H9 (cell line): Measurements from ENCODE around the gene ARHGAP26. TPM values are rescaled to one million over a fixed set of nuclear protein-coding genes. Genes with fewer than 3 reads are reported as not detected.
"Not testable (repeated sequence)": the region's sequence is repeated elsewhere in the genome, so short reads cannot be mapped to it uniquely, and the experiment has no call there.

Source experiments
- DNase-seq: peaks from one replicate; pipeline ENCODE4 v3.0.0-alpha.2; 2017
- H2AFZ ChIP-seq: one replicate; pipeline ENCODE4 v1.6.1; 2013; ENCODE audit warnings: mild to moderate bottlenecking, low read length, control low read depth, moderate library complexity
- H2AK5ac ChIP-seq: 2 replicates; pipeline ENCODE4 v1.6.1; 2013; ENCODE audit warnings: low read length, control low read depth, mixed read lengths; ENCODE audit not compliant: insufficient read length
- H2BK120ac ChIP-seq: one replicate; pipeline ENCODE4 v1.6.1; 2013; ENCODE audit warnings: low read depth, mild to moderate bottlenecking, low read length, control low read depth, inconsistent platforms; ENCODE audit not compliant: poor library complexity, severe bottlenecking
- H2BK12ac ChIP-seq: 2 replicates; pipeline ENCODE4 v1.6.1; 2013; ENCODE audit warnings: low read length, control low read depth, mixed read lengths, low read depth; ENCODE audit not compliant: insufficient read length
- H2BK15ac ChIP-seq: 2 replicates; pipeline ENCODE4 v1.6.1; 2013; ENCODE audit warnings: low read depth, low read length, control low read depth
- H2BK20ac ChIP-seq: one replicate; pipeline ENCODE4 v1.6.1; 2013; ENCODE audit warnings: low read depth, mild to moderate bottlenecking, low read length, control low read depth, inconsistent platforms; ENCODE audit not compliant: poor library complexity, severe bottlenecking
- H2BK5ac ChIP-seq: 2 replicates; pipeline ENCODE4 v1.6.1; 2013; ENCODE audit warnings: low read length, control low read depth, mixed read lengths; ENCODE audit not compliant: insufficient read length
- H3K14ac ChIP-seq: 2 replicates; pipeline ENCODE4 v1.6.1; 2013; ENCODE audit warnings: low read length, control low read depth; ENCODE audit not compliant: insufficient read depth
- H3K18ac ChIP-seq: 2 replicates; pipeline ENCODE4 v1.6.1; 2013; ENCODE audit warnings: low read depth, mild to moderate bottlenecking, mixed read lengths, low read length, control low read depth; ENCODE audit not compliant: insufficient read length
- H3K23ac ChIP-seq: 2 replicates; pipeline ENCODE4 v1.6.1; 2013; ENCODE audit warnings: low read length, control low read depth, mixed read lengths, low read depth; ENCODE audit not compliant: insufficient read length
- H3K23me2 ChIP-seq: 2 replicates; pipeline ENCODE4 v1.6.1; 2013; ENCODE audit warnings: low read depth, mild to moderate bottlenecking, mixed read lengths, low read length, control low read depth; ENCODE audit not compliant: insufficient read length, poor library complexity, severe bottlenecking
- H3K27ac ChIP-seq: 2 replicates; pipeline ENCODE4 v1.5.1; 2013; ENCODE audit warnings: low read length, control low read depth, mixed read lengths, low read depth; ENCODE audit not compliant: insufficient read length
- H3K27me3 ChIP-seq: 2 replicates; pipeline ENCODE4 v1.6.1; 2013; ENCODE audit warnings: low read length, control low read depth, inconsistent platforms; ENCODE audit not compliant: insufficient read depth
- H3K4ac ChIP-seq: 2 replicates; pipeline ENCODE4 v1.6.1; 2013; ENCODE audit warnings: low read depth, mild to moderate bottlenecking, control low read depth, inconsistent platforms, low read length, moderate library complexity
- H3K4me1 ChIP-seq: 2 replicates; pipeline ENCODE4 v1.6.1; 2013; ENCODE audit warnings: low read length, control low read depth, inconsistent platforms; ENCODE audit not compliant: insufficient read depth
- H3K4me2 ChIP-seq: 2 replicates; pipeline ENCODE4 v1.6.1; 2013; ENCODE audit warnings: low read length, control low read depth, mixed read lengths; ENCODE audit not compliant: insufficient read length, insufficient read depth
- H3K56ac ChIP-seq: 2 replicates; pipeline ENCODE4 v1.6.1; 2013; ENCODE audit warnings: low read depth, mild to moderate bottlenecking, mixed read lengths, low read length, control low read depth; ENCODE audit not compliant: insufficient read length
- H3K79me1 ChIP-seq: 2 replicates; pipeline ENCODE4 v1.6.1; 2013; ENCODE audit warnings: low read depth, mild to moderate bottlenecking, moderate library complexity, low read length, control low read depth, inconsistent platforms; ENCODE audit not compliant: insufficient read depth, poor library complexity, severe bottlenecking
- H3K79me2 ChIP-seq: 2 replicates; pipeline ENCODE4 v1.6.1; 2013; ENCODE audit warnings: low read length, control low read depth, inconsistent platforms; ENCODE audit not compliant: insufficient read depth
- H3K9ac ChIP-seq: 2 replicates; pipeline ENCODE4 v1.6.1; 2013; ENCODE audit warnings: low read length, control low read depth, mixed read lengths; ENCODE audit not compliant: insufficient read length; ENCODE audit errors: extremely low read depth
- H3K9me3 ChIP-seq: one replicate; pipeline ENCODE4 v1.6.1; 2013; ENCODE audit warnings: low read depth, low read length, inconsistent platforms; ENCODE audit not compliant: control insufficient read depth
- H3T11ph ChIP-seq: one replicate; pipeline ENCODE4 v1.6.1; 2013; ENCODE audit warnings: mild to moderate bottlenecking, low read length, control low read depth, inconsistent platforms
- H4K20me1 ChIP-seq: one replicate; pipeline ENCODE4 v1.6.1; 2013; ENCODE audit not compliant: control insufficient read depth, insufficient read length, insufficient read depth
- H4K5ac ChIP-seq: 2 replicates; pipeline ENCODE4 v1.6.1; 2013; ENCODE audit warnings: low read depth, mild to moderate bottlenecking, mixed read lengths, low read length, control low read depth; ENCODE audit not compliant: insufficient read length
- H4K8ac ChIP-seq: replicated peaks from 2 replicates; pipeline ENCODE4 v1.6.1; 2013; ENCODE audit warnings: low read length, control low read depth, mixed read lengths, low read depth; ENCODE audit not compliant: insufficient read length
- H4K91ac ChIP-seq: 2 replicates; pipeline ENCODE4 v1.6.1; 2013; ENCODE audit warnings: low read depth, mild to moderate bottlenecking, moderate library complexity, mixed read lengths, low read length, control low read depth; ENCODE audit not compliant: insufficient read length
- H3K27ac Mint-ChIP-seq, 3 experiments: 2 replicates in 2 of 3; 3 replicates in 1 of 3; pipeline ENCODE4 v1.8.0; 2020 to 2021; ENCODE audit warnings: mixed read lengths in 3 of 3, mild to moderate bottlenecking in 1 of 3, moderate library complexity in 1 of 3
- H3K27me3 Mint-ChIP-seq: 2 replicates; pipeline ENCODE4 v1.8.0; 2021; ENCODE audit warnings: low read depth, mild to moderate bottlenecking, moderate library complexity, mixed read lengths
- H3K36me3 Mint-ChIP-seq, 3 experiments: 2 replicates in 2 of 3; 3 replicates in 1 of 3; pipeline ENCODE4 v1.8.0; 2020 to 2021; ENCODE audit warnings: low read depth in 3 of 3, mixed read lengths in 3 of 3; ENCODE audit not compliant: insufficient read depth in 1 of 3
- H3K4me1 Mint-ChIP-seq, 2 experiments: 2 replicates each; pipeline ENCODE4 v1.8.0; 2020; ENCODE audit warnings: mixed read lengths in 2 of 2
- H3K4me3 Mint-ChIP-seq, 2 experiments: 2 replicates in 1 of 2; 3 replicates in 1 of 2; pipeline ENCODE4 v1.8.0; 2020 to 2021; ENCODE audit warnings: mild to moderate bottlenecking in 2 of 2, mixed read lengths in 2 of 2, moderate library complexity in 1 of 2
- H3K9me3 Mint-ChIP-seq, 2 experiments: 2 replicates in 1 of 2; 3 replicates in 1 of 2; pipeline ENCODE4 v1.8.0; 2020; ENCODE audit warnings: mild to moderate bottlenecking in 2 of 2, mixed read lengths in 2 of 2, moderate library complexity in 1 of 2
- WGBS: extraction: QIAGEN DNeasy Blood & Tissue Kit; methylation state at CpG from one replicate; pipeline ENCODE4 v1.1.7; 2013; ENCODE audit warnings: missing lambda C conversion rate, low lambda C conversion rate, mixed read lengths; ENCODE audit not compliant: insufficient read length; ENCODE audit errors: extremely low coverage; 5-methylcytosine and 5-hydroxymethylcytosine counted together
- total RNA-seq: library from RNA; stranded (reverse); gene quantifications from 2 replicates; pipeline ENCODE4 v1.2.1, GENCODE V29; 2021
- TF ChIP-seq, protein P1 (sequence below): fragments of 200-600 bp; sonication (generic); conservative IDR thresholded peaks from 3 replicates; pipeline ENCODE4 v1.8.0; 2021; ENCODE audit warnings: antibody characterized with exemption, mild to moderate bottlenecking

Gene ARHGAP26
- total RNA-seq, 1 experiment from 2014 or later = 13.8 TPM

DNA sequence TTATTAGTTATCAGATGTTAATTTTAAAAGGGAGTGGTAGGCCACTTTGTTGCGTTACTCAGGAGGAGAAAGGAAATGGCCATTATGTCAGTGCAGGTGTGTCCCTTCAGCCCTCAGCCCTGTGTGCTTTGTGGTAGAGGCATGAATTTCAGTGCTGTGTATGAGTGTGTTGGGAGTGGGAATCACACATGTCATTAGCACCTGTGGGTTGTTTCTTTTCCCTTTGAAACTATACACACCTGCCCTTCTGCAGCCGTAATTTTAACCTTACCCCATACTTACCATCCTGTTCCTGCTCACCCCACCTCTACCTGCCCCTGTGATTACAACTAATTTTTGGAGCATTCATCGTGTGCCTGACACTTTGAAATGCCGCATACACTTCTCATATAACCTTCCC lies 156.4 kb downstream of the ARHGAP26 start:
- TF ChIP-seq, protein P1, sequence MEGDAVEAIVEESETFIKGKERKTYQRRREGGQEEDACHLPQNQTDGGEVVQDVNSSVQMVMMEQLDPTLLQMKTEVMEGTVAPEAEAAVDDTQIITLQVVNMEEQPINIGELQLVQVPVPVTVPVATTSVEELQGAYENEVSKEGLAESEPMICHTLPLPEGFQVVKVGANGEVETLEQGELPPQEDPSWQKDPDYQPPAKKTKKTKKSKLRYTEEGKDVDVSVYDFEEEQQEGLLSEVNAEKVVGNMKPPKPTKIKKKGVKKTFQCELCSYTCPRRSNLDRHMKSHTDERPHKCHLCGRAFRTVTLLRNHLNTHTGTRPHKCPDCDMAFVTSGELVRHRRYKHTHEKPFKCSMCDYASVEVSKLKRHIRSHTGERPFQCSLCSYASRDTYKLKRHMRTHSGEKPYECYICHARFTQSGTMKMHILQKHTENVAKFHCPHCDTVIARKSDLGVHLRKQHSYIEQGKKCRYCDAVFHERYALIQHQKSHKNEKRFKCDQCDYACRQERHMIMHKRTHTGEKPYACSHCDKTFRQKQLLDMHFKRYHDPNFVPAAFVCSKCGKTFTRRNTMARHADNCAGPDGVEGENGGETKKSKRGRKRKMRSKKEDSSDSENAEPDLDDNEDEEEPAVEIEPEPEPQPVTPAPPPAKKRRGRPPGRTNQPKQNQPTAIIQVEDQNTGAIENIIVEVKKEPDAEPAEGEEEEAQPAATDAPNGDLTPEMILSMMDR = no peak
- H2BK12ac ChIP-seq = no peak overlapping the region
- H3K27me3 ChIP-seq = no peaks in the 10 kb centered on the region
- no peaks in the 10 kb centered on the region for H3K79me1 ChIP-seq
- H3K4me1 Mint-ChIP-seq = peaks cover 3 to 13% of the 10 kb centered on the region in 2 experiments; a peak in 3 of 4 replicates
- no peak overlapping the region for H4K91ac ChIP-seq
- H3K4me2 ChIP-seq = no peak overlapping the region
- H3K14ac ChIP-seq = no peak overlapping the region
- no peaks in the 10 kb centered on the region for H3K9me3 ChIP-seq
- H3K4me1 ChIP-seq = no peaks in the 10 kb centered on the region
- no peak overlapping the region for H3K23ac ChIP-seq
- H3T11ph ChIP-seq = no peak overlapping the region
- no peaks in the 10 kb centered on the region for H3K9me3 Mint-ChIP-seq
- peak overlapping the region in 1 of 3 experiments; percentile 52; a peak in 1 of 7 replicates for H3K27ac Mint-ChIP-seq
- no peak for DNase-seq
- H4K5ac ChIP-seq = no peak overlapping the region
- no peak overlapping the region for H3K27ac ChIP-seq
- H3K56ac ChIP-seq = no peak overlapping the region
- H3K9ac ChIP-seq = no peak overlapping the region
- H2BK5ac ChIP-seq = no peak overlapping the region
- H3K27me3 Mint-ChIP-seq = no peaks in the 10 kb centered on the region
- H3K18ac ChIP-seq = no peak overlapping the region
- no peak overlapping the region for H2AFZ ChIP-seq
- H3K4ac ChIP-seq = no peak overlapping the region
- H2BK120ac ChIP-seq = no peak overlapping the region
- H3K79me2 ChIP-seq = no peaks in the 10 kb centered on the region
- no peak overlapping the region for H4K8ac ChIP-seq
- H3K4me3 Mint-ChIP-seq = no peak overlapping the region
- H2BK20ac ChIP-seq = no peak overlapping the region
- no peaks in the 10 kb centered on the region for H4K20me1 ChIP-seq
- H3K36me3 Mint-ChIP-seq = no peaks in the 10 kb centered on the region
- H3K23me2 ChIP-seq = no peaks in the 10 kb centered on the region
- H2AK5ac ChIP-seq = no peak overlapping the region
- no peak overlapping the region for H2BK15ac ChIP-seq
- WGBS = no CpG with 5 or more reads among the region's 4 CpGs

DNA sequence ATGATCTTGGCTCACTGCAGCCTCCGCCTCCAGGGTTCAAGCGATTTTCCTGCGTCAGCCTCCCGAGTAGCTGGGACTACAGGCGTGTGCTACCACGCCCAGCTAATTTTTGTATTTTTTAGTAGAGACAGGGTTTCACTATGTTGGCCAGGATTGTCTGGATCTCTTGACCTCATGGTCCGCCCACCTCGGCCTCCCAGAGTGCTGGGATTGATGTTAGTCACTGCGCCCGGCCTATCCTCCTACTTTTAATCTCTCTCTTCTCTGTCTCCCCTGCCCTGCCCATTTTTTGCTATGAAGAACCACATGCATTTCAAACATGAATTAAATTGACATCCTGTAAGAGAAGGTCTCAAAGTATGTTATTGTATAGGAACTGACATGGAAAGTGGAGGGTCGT lies 158.8 kb downstream of the ARHGAP26 start:
- not testable (repeated sequence) for H2AK5ac ChIP-seq, H3K27ac ChIP-seq, H3K23ac ChIP-seq, H3K27ac Mint-ChIP-seq, H3K9ac ChIP-seq, H3T11ph ChIP-seq, H2BK5ac ChIP-seq, H4K91ac ChIP-seq, H3K4me3 Mint-ChIP-seq, H3K56ac ChIP-seq, H4K20me1 ChIP-seq, H3K23me2 ChIP-seq, DNase-seq, H2BK120ac ChIP-seq, H3K14ac ChIP-seq, H3K79me2 ChIP-seq, H2BK12ac ChIP-seq, H3K9me3 ChIP-seq, H2AFZ ChIP-seq, H3K4me1 ChIP-seq, H3K27me3 ChIP-seq, H4K8ac ChIP-seq, H4K5ac ChIP-seq, H2BK15ac ChIP-seq, H3K4me2 ChIP-seq, H3K18ac ChIP-seq, H3K79me1 ChIP-seq, H3K4ac ChIP-seq, H3K36me3 Mint-ChIP-seq, H3K27me3 Mint-ChIP-seq, H2BK20ac ChIP-seq, H3K9me3 Mint-ChIP-seq
- 100% methylated on average over 1 of the region's 11 CpGs for WGBS
- H3K4me1 Mint-ChIP-seq = peaks cover 13 to 22% of the 10 kb centered on the region in 2 experiments
